B cell (primary cell): ENCODE data around the gene BORCS8. TPM values are rescaled to one million over a fixed set of nuclear protein-coding genes. Genes with fewer than 3 reads are reported as not detected.
A peak's percentile ranks its signal among the peaks of the same experiment; 100 is the strongest.

Experiments
- ATAC-seq: fragments of 200-7000 bp; cut with Tn5 transposase; one replicate; pipeline ENCODE4 v1.10.0; 2021; ENCODE audit warnings: low read depth, mild to moderate bottlenecking, moderate number of reproducible peaks, moderate library complexity
- CTCF ChIA-PET: fragments of 350-600 bp; sonication (Branson Sonifier 250); formaldehyde crosslinking; loops from one replicate; lab custom pipeline; 2021; ENCODE audit warnings: antibody characterized with exemption, inconsistent platforms; lab: Charles Lee
- POLR2A ChIA-PET: fragments of 350-600 bp; sonication (Branson Sonifier 250); formaldehyde crosslinking; loops from one replicate; lab custom pipeline; 2021; ENCODE audit warnings: antibody characterized with exemption; lab: Charles Lee
- DNase-seq: peaks from one replicate; pipeline ENCODE4 v3.0.0; 2013
- H2AFZ ChIP-seq: 2 replicates; pipeline ENCODE4 v1.6.1; 2012; ENCODE audit warnings: mild to moderate bottlenecking, low read depth, low read length; ENCODE audit not compliant: insufficient read depth, poor library complexity, severe bottlenecking
- H3K27ac ChIP-seq, 2 donors: 1 replicate in 1 of 2; 2 replicates in 1 of 2; pipeline ENCODE4 v1.5.1; 2012 to 2013; ENCODE audit warnings: low read length in 2 of 2, mild to moderate bottlenecking in 2 of 2, moderate library complexity in 1 of 2
- H3K27me3 ChIP-seq, 4 experiments: fragments of 200-600 bp in 1 of 4; sonication (generic) in 1 of 4; replicated peaks in 1 of 4; 1 replicate in 2 of 4; 2 replicates in 2 of 4; pipeline versions ENCODE4 v1.6.1 to v1.7.0; 2013 to 2016; ENCODE audit warnings: low read length in 3 of 4, mild to moderate bottlenecking in 2 of 4, mixed read lengths in 1 of 4, moderate library complexity in 1 of 4; ENCODE audit not compliant: insufficient read depth in 4 of 4, control insufficient read depth in 3 of 4; ENCODE audit errors: control extremely low read depth in 1 of 4
- H3K36me3 ChIP-seq, 2 experiments: replicated peaks in 1 of 2; 1 replicate in 1 of 2; 2 replicates in 1 of 2; pipeline versions ENCODE4 v1.6.1 to v1.7.1; 2013; ENCODE audit warnings: low read length in 1 of 2; ENCODE audit not compliant: insufficient read depth in 2 of 2, control insufficient read depth in 1 of 2; ENCODE audit errors: control extremely low read depth in 1 of 2, extremely low read depth in 1 of 2
- H3K4me1 ChIP-seq, 2 donors: fragments of 200-600 bp in 1 of 2; sonication (generic) in 1 of 2; 1 replicate in 1 of 2; 2 replicates in 1 of 2; pipeline versions ENCODE4 v1.5.1 to v1.6.1; 2013 to 2017; ENCODE audit warnings: low read length in 2 of 2; ENCODE audit not compliant: control insufficient read depth in 2 of 2, insufficient read depth in 2 of 2
- H3K4me2 ChIP-seq: replicated peaks from 2 replicates; pipeline ENCODE3; 2012; ENCODE audit warnings: mild to moderate bottlenecking, low read depth, low read length; ENCODE audit not compliant: poor library complexity, severe bottlenecking
- H3K4me3 ChIP-seq, 5 experiments: fragments of 200-600 bp in 1 of 5; sonication (generic) in 1 of 5; 1 replicate in 3 of 5; 2 replicates in 2 of 5; pipeline versions ENCODE4 v1.5.1 to v1.7.0; 2011 to 2016; ENCODE audit warnings: low read length in 4 of 5, mild to moderate bottlenecking in 4 of 5, low read depth in 2 of 5, control low read depth in 1 of 5, moderate library complexity in 1 of 5; ENCODE audit not compliant: insufficient read depth in 1 of 5; ENCODE audit errors: control extremely low read depth in 1 of 5, extremely low read depth in 1 of 5
- H3K79me2 ChIP-seq: fragments of 200-600 bp; sonication (generic); one replicate; pipeline ENCODE4 v1.6.0; 2016; ENCODE audit warnings: low read length; ENCODE audit not compliant: control insufficient read depth, insufficient read depth
- H3K9ac ChIP-seq: fragments of 200-600 bp; sonication (generic); 2 replicates; pipeline ENCODE4 v1.6.1; 2017; ENCODE audit warnings: mild to moderate bottlenecking, low read length, moderate library complexity
- H3K9me3 ChIP-seq, 3 donors: one replicate each; pipeline versions ENCODE4 v1.6.1 to v1.7.1; 2013; ENCODE audit warnings: low read length in 2 of 3; ENCODE audit not compliant: control insufficient read depth in 2 of 3, insufficient read depth in 1 of 3; ENCODE audit errors: control extremely low read depth in 1 of 3
- H4K20me1 ChIP-seq: 2 replicates; pipeline ENCODE4 v1.6.0; 2012; ENCODE audit warnings: mild to moderate bottlenecking, low read length; ENCODE audit not compliant: insufficient read depth, control insufficient read depth, poor library complexity, severe bottlenecking
- H3K27ac Mint-ChIP-seq: one replicate; pipeline ENCODE4 v1.8.0; 2021; ENCODE audit warnings: mixed read lengths
- H3K27me3 Mint-ChIP-seq: one replicate; pipeline ENCODE4 v1.8.0; 2021; ENCODE audit warnings: mixed read lengths
- H3K4me1 Mint-ChIP-seq: one replicate; pipeline ENCODE4 v1.8.0; 2021; ENCODE audit warnings: mixed read lengths
- H3K4me3 Mint-ChIP-seq: one replicate; pipeline ENCODE4 v1.8.0; 2021; ENCODE audit warnings: mixed read lengths
- H3K9me3 Mint-ChIP-seq: one replicate; pipeline ENCODE4 v1.8.0; 2022; ENCODE audit warnings: mixed read lengths; ENCODE audit not compliant: insufficient read depth
- EZH2 ChIP-seq: IDR thresholded peaks from 2 replicates; pipeline ENCODE4 v1.6.1; 2012; ENCODE audit warnings: borderline replicate concordance, low read depth, mild to moderate bottlenecking, moderate library complexity, low read length; ENCODE audit not compliant: insufficient read depth, poor library complexity, severe bottlenecking
- WGBS: methylation state at CpG from one replicate; pipeline ENCODE4 v1.1.5; 2013; ENCODE audit warnings: missing lambda C conversion rate; ENCODE audit not compliant: insufficient coverage; 5-methylcytosine and 5-hydroxymethylcytosine counted together
- intact Hi-C: fragments of 100-400 bp; cut with micrococcal nuclease; formaldehyde crosslinking; loops from one replicate; pipeline ENCODE4 v1.10.0; 2022
- polyA plus RNA-seq: library from polyadenylated mRNA; depleted of rRNA; stranded (reverse); fragments of >200 nt; gene quantifications from 2 replicates; pipeline ENCODE4 v1.2.3, GENCODE V29; 2012
- total RNA-seq, 2 donors: library from RNA; stranded (reverse); fragments of 120-200 nt in 1 of 2; gene quantifications; 1 replicate in 1 of 2; 2 replicates in 1 of 2; pipeline versions ENCODE4 v1.2.3 to v1.2.4, GENCODE V29; 2013 to 2022
- TF ChIP-seq, protein P1 (sequence below): fragments of 200-600 bp; IDR thresholded peaks from one replicate; pipeline ENCODE4 v1.8.0; 2022; ENCODE audit warnings: antibody characterized with exemption, mild to moderate bottlenecking

The BORCS8 gene
- total and polyA plus RNA-seq, 2 donors (not counting 1 experiment from before 2014, with no cell fraction given): 37.6 to 63.1 TPM

DNA sequence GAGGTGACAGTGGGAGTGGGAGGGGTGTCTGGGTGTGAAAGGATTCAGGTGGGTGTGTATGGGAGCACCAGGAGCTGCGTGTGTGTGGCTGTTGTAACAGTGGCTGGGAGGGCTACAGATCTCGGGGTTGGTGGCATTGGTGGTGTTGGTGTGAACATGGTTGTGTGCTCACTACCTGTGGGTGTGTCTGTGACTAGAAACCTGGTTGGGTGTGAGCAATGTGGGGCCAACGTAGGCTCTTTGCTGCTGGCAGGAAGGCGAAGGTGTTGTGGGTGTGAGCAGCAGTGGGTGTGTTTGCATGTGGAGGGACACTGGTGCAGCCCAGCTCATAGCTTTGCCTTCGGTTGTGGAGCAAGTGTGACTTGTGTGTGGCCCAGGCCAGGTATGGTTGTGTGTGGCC lies 15.0 kb upstream of the BORCS8 start:
- Histone ChIP-seq H2AFZ (no peak overlapping the region), H3K4me3 (no peak overlapping the region), H3K9ac (no peak overlapping the region), H3K36me3 (no peaks in the 10 kb centered on the region), H3K4me1 (peaks cover 27 to 33% of the 10 kb centered on the region in 2 donors), H3K9me3 (peaks cover 0 to 14% (median 4%) of the 10 kb centered on the region in 3 donors), H3K4me2 (peak overlapping the region; percentile 36), H3K27ac (no peak overlapping the region), H4K20me1 (no peaks in the 10 kb centered on the region), H3K79me2 (peaks cover 17% of the 10 kb centered on the region), H3K27me3 (peaks cover 0 to 27% (median 11%) of the 10 kb centered on the region in 4 experiments)
- Mint-ChIP-seq H3K27me3 (peaks cover 20% of the 10 kb centered on the region), H3K9me3 (peaks cover 3% of the 10 kb centered on the region), H3K4me1 (peaks cover 30% of the 10 kb centered on the region), H3K4me3 (peak overlapping the region; percentile 49), H3K27ac (peak overlapping the region; percentile 37)
- ChIA-PET CTCF (no interaction called here), POLR2A (no interaction called here)
- intact Hi-C loops: loop anchor here (1.0 kb wide), 1 partner anchor 14 kb away; no protein-coding TSS in a partner anchor
- ATAC-seq (no peak), DNase-seq (no peak)
- TF ChIP-seq, protein P1, sequence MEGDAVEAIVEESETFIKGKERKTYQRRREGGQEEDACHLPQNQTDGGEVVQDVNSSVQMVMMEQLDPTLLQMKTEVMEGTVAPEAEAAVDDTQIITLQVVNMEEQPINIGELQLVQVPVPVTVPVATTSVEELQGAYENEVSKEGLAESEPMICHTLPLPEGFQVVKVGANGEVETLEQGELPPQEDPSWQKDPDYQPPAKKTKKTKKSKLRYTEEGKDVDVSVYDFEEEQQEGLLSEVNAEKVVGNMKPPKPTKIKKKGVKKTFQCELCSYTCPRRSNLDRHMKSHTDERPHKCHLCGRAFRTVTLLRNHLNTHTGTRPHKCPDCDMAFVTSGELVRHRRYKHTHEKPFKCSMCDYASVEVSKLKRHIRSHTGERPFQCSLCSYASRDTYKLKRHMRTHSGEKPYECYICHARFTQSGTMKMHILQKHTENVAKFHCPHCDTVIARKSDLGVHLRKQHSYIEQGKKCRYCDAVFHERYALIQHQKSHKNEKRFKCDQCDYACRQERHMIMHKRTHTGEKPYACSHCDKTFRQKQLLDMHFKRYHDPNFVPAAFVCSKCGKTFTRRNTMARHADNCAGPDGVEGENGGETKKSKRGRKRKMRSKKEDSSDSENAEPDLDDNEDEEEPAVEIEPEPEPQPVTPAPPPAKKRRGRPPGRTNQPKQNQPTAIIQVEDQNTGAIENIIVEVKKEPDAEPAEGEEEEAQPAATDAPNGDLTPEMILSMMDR: no peak
- TF ChIP-seq EZH2: no peak
- WGBS: 59% methylated on average over 5 of the region's 5 CpGs
